Midbrain (tissue), 1 donor: ENCODE data around the gene ADAMTS17.
"Not testable (repeated sequence)": the region's sequence is repeated elsewhere in the genome, so short reads cannot be mapped to it uniquely, and the experiment has no call there.

Source experiments
- DNase-seq: peaks from one replicate; lab custom pipeline; 2025; lab: John Stamatoyannopoulos, UW

The ADAMTS17 gene

GRCh38 chr15:100083572-100083971 is 258.2 kb downstream of the ADAMTS17 start:
- DNase-seq: no peak

GRCh38 chr15:100082761-100083402 is 258.9 kb downstream of the ADAMTS17 start:
- no peak for DNase-seq

- no peak for DNase-seq
These were observed 260.3 kb downstream of the ADAMTS17 start for GRCh38 chr15:100081454-100081853.

DNA sequence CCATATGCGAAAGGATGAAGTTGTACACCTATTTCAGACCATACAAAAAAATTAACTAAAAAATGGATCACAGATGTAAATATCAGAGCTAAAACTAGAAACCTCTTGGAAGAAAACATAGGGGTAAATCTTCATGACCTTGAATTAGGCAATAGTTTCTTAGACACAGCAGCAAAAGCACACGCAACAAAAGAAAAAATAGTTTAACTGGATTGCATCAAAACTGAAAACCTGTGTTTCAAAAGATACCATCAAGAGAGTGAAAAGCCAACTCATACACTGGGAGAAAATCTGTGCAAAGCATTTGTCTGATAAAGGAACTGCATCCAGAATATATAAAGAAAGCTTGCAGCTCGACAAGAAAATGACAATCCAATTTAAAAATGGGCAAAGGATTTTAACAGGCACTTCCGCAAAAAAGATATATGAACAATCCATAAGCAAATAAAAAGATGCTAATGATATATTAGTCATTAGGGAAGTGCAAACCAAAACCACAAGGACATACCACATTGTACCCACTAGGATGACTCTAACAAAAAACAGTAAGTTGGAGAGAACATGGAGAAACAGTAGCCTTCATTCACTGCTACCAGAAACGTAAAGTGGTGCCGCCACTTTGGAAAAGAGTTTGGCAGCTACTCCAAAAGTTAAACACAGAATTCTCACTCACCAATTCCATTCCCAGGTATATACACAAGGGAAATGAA is 263.1 kb downstream of the ADAMTS17 start:
- DNase-seq: no peak

DNA sequence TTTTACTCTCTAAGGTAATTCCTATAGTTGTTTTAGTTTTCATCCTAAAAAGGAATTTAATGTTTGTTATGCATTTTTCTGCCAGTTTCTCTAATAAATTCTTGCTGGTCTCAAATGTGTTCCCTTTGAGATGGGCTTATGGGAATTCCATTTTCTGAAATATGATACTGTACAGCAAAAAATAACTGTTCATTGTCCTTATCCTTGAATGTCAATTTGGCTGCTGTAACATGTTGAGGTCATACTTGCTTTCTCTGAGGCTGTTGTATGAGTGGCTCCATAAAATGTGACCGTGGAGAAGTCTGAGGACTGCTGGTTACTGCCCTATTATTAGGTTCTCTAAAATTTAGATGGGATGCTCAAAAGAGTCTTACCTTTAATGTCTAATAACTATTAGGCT is 266.5 kb downstream of the ADAMTS17 start:
- DNase-seq: no peak

GRCh38 chr15:100073982-100074381 is 267.8 kb downstream of the ADAMTS17 start:
- DNase-seq: no peak

DNA sequence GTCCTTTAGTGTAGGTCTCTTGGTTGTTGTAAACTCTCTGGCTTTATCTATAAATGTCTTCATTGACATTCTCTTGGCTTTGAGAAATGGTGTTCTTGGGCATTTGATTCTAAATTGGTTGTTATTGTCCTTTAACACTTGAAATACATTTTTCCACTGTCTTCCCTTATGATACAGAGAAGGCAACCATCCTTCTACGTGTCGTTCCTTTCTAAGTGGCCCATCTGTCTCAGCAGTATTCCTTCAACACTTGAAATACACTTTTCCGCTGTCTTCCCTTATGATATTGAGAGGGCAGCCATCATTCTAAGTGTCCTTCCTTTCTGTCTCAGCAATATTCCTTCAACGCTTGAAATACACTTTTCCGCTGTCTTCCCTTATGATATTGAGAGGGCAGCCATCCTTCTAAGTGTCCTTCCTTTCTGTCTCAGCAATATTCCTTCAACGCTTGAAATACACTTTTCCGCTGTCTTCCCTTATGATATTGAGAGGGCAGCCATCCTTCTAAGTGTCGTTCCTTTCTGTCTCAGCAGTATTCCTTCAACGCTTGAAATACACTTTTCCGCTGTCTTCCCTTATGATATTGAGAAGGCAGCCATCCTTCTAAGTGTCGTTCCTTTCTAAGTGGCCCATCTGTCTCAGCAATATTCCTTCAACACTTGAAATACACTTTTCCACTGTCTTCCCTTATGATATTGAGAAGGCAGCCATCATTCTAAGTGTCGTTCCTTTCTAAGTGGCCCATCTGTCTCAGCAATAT is 275.1 kb downstream of the ADAMTS17 start:
- DNase-seq: not testable (repeated sequence)

DNA sequence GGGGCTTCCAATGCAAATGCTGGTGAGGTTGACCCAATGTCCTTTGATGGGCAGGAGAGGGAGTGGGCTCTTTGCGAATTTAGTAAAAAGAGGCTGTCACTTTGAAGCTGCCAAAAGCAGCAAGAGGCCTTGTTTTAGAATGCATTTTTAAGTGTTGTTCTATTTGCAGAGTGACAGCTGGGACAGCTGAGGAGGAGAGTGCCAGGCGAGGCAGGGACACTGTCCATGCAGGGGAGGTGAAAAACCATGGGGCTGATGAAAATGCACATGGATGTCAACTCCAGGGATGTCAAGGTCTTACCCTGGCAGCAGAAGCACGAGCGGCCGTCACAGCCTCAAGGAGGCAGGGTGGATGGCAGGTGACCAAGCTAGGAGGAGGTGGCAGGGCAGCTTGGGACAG is 279.8 kb downstream of the ADAMTS17 start:
- no peak for DNase-seq

DNA sequence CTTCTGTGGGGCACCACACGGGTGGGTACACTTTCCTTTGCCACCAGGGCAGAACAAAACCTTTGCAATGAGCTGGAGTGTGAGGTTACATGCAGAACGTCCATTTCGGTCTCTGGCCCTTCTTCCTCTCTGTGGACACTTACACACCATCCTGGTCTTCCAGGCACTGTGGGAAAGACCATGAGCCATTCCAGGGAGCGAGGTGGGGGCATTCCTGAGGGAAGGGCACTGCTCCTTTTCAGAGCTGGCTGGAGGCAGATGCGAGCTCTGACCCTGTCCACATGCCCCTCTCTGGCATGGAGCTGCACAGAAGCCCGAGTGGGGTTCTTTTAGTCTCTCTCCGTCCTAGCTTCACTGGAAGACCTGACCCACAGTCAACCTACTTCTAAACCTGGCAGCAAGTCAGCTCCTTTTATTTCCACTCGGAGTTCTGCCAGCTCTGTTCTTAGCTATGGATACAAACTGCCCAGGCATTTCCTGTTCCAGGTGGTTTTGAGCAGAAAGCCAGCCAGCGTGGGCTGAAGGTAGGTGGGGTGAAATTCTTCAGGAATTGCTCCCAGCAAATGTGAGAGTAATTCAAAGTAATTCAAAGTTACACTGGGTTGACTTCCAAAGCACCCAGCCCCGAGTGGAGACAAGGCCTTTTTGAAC is 281.4 kb downstream of the ADAMTS17 start:
- peak; percentile 38 for DNase-seq

DNA sequence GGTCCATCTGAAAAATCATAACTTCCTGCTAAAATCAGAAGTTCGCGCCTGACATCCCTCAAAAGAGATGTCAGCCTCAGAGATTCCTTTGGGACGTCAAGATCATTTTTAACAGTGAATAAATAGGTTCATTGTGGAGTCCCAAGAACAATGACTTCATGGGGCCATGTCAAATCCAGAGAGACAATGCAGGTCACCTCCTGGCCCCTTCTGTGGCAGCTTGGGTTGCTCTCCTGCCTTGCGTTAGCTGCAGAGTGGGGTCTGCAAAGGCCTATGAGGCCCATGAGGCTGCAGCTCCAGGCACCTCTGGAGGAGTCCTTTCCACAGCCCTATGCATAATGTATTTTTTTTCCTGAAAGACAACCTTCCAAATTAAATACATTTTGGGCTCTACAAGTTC is 282.3 kb downstream of the ADAMTS17 start:
- DNase-seq: no peak

DNA sequence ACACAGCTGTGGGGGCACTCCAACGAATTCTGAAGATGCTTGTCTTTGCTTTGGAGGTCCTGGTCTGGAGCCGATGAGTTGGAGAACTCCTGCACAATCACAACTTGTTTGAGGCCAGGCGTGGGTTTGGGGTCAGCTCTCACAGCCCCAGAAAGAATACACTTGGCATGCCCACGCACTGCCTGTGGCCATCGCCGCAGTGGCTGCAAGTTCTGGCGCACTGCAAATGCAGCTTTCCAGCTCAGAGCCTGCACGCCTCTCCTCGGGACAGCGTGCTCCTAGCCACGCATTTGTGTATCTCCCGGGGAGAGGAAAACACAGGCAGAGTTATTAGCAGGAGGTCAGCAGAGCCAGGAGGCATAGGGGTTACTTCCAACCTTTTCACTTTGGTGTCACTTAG is 282.7 kb downstream of the ADAMTS17 start:
- DNase-seq: no peak

- no peak for DNase-seq
These were observed 283.3 kb downstream of the ADAMTS17 start for GRCh38 chr15:100058458-100058857.

GRCh38 chr15:100057281-100057680 is 284.5 kb downstream of the ADAMTS17 start:
- DNase-seq: no peak

DNA sequence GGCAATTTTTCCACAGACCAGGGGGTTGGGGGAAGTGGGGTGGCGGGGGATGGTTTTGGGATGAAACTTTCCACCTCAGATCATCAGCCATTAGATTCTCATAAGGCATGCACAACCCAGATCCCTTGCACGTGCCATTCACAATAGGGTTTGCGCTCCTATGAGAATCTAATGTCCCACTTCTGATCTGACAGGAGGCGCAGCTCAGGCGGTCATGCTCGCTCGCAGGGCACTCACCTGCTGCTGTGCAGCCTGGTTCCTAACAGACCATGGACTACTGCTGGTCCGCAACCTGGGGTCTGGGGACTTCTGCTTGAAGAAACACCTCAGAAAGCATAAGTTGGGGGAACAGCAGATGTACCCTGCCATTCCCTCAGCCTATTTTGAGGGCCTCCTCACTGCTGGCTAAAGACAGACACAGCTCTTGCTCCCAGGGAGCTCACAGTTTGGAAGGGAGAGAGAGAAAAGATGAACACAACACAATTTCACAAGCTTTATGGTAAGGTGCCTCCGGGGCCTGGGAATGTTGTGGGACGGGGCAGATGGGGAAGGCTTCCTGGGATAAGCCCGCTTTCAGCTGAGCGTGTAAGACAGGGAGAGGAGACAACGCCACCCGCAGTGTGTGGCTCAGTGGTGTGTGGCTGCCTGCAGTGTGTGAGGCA is 285.2 kb downstream of the ADAMTS17 start:
- DNase-seq: no peak

- DNase-seq: no peak
These were observed 286.0 kb downstream of the ADAMTS17 start for GRCh38 chr15:100055821-100056220.

GRCh38 chr15:100054539-100054938 is 287.2 kb downstream of the ADAMTS17 start:
- no peak for DNase-seq

DNA sequence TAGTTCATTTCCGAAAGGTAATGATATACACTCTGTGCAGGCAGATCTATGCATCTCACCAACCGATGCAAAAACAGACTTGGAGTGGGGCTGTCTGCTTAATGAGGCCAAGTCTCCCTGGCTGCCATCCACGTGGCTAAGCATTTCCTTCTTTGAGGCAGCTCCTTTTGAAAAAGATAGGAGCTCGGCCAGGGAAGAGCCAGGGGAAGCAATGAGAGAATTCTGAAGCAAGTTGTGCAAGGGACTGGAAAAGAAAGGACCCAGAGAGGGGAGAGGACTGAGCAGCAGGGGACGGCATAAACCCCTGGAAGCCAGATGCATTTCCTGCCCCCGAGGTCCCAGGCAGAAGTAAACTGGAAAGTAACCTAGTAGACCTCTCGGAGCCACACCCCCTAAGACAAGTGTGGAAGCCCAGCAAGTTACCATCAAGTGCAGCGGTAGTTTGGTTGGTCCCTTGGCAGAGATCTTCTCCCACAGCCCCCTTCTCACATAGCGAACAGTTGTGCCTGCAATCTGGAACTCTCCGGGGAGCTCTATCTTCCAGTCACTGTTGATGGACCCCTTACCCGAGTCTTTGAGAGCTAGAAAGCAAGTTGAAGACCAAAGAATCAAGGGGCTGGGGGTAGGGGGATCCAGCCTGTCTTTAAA is 288.2 kb downstream of the ADAMTS17 start:
- no peak for DNase-seq

GRCh38 chr15:100052716-100053473 is 288.9 kb downstream of the ADAMTS17 start:
- DNase-seq: no peak

DNA sequence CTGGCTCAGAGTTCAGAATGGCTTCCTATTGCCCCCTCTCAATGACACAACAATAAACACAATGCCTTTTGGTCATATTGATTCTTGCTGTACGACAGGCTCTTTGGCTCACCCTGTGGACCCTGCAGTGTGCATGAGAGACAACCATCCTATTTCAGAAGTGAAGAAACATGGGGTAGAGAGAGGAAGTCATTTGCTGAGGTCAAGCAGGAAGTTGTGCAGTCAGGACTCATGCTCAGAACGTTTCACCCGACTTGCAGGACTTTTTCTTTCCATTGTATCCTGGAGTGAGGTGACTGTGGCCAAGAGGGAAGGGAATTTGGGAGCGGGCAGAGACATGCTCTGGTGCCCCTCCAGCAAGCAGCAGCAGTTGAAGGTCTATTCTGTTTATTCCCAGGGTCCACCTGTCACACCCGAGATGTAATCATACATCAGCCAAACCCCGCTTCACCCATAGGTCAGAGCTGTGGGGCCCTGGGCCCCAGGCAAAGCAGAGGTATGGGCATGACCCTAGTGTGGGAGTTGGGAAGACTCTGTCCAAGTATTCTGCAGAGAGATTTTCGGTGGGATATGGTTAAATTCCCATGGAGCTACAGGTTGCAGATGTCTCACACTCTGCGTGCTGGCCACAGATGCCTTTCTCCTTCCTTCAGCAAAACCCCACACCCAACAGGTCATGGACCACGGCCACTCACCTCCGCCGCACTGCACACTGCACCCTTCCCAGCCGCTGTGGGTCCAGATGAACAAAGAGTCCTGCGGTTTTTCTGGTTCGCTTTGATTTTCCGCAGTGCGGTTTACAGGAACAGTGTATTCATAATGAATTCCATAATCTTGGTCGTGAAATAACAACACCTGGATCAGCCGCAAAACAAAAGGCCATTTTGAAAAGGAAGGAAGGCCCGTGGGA is 290.6 kb downstream of the ADAMTS17 start:
- DNase-seq: no peak
